ENCODE data around the gene CLRN2.

- TF ChIP-seq, protein P1, sequence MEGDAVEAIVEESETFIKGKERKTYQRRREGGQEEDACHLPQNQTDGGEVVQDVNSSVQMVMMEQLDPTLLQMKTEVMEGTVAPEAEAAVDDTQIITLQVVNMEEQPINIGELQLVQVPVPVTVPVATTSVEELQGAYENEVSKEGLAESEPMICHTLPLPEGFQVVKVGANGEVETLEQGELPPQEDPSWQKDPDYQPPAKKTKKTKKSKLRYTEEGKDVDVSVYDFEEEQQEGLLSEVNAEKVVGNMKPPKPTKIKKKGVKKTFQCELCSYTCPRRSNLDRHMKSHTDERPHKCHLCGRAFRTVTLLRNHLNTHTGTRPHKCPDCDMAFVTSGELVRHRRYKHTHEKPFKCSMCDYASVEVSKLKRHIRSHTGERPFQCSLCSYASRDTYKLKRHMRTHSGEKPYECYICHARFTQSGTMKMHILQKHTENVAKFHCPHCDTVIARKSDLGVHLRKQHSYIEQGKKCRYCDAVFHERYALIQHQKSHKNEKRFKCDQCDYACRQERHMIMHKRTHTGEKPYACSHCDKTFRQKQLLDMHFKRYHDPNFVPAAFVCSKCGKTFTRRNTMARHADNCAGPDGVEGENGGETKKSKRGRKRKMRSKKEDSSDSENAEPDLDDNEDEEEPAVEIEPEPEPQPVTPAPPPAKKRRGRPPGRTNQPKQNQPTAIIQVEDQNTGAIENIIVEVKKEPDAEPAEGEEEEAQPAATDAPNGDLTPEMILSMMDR (IDR thresholded peaks at IDR 0.05): no peak
- TF ChIP-seq ZFX (IDR thresholded peaks at IDR 0.05; ENCODE audit: borderline replicate concordance): no peak
Measured at GRCh38 chr4:17489721-17490120, 25.2 kb upstream of the CLRN2 start.
